ENCODE results near the gene AVPR1B. TPM values are rescaled to one million over a fixed set of nuclear protein-coding genes. Genes with fewer than 3 reads are reported as not detected.

Gene AVPR1B
- total RNA-seq, 1 experiment from 2014 or later: not detected

GRCh38 chr1:206115791-206116190, 1.4 kb downstream of the AVPR1B start:
- no TSS peak for BruUV-seq (replicated peaks)
- intact Hi-C loops (cut with micrococcal nuclease; ENCODE audit: unreplicated experiment) (no loop called here), in situ Hi-C loops (cut with HindIII; ENCODE audit: low pct_unique_long_range_greater_than_20kb, low sequenced_read_pairs) (no loop called here)
- Histone ChIP-seq H3K27ac (ENCODE audit: low read length) (no peak overlapping the region), H3K4me3 (ENCODE audit: low read depth in 2 of 2, low read length in 2 of 2) (no peak overlapping the region), H3K27me3 (ENCODE audit: control insufficient read depth, insufficient read depth, low read length) (peaks cover 15% of the 10 kb centered on the region), H3K9me3 (ENCODE audit: control insufficient read depth, insufficient read depth, low read depth, low read length) (peaks cover 3% of the 10 kb centered on the region), H3K4me1 (ENCODE audit: control insufficient read depth, insufficient read depth, low read length) (peaks cover 4% of the 10 kb centered on the region; the same call in 1 of the 2 replicates), H3K36me3 (ENCODE audit: control insufficient read depth, insufficient read depth, low read length) (no peaks in the 10 kb centered on the region)
- DNase-seq (ENCODE audit: low read depth, low spot score) (no peak), ATAC-seq (no peak)
- ChIA-PET POLR2A (no interaction called here), CTCF (interaction anchor here (0.6 kb wide), 1 partner anchor 133 kb away, joined by 3 read pairs; no protein-coding TSS in a partner anchor)
- TF ChIP-seq TCF7L2 (IDR thresholded peaks at IDR 0.05; ENCODE audit: low read depth, low read length): no peak
- TF ChIP-seq SIN3A (IDR thresholded peaks at IDR 0.05; ENCODE audit: borderline replicate concordance, insufficient read depth, low read depth, low read length): no peak
- no peak for TF ChIP-seq REST (IDR thresholded peaks at IDR 0.05; ENCODE audit: insufficient read depth in 1 of 2, low read depth in 2 of 2, low read length in 1 of 2)
- no peak for TF ChIP-seq POLR2AphosphoS5 (IDR thresholded peaks at IDR 0.05; ENCODE audit: low read depth, low read length)
- no peak for TF ChIP-seq CTCF (IDR thresholded peaks at IDR 0.05)

- DNase-seq (ENCODE audit: low read depth, low spot score) (no peak), ATAC-seq (no peak)
- TF ChIP-seq CTCF (IDR thresholded peaks at IDR 0.05) (no peak), TCF7L2 (IDR thresholded peaks at IDR 0.05; ENCODE audit: low read depth, low read length) (no peak), REST (IDR thresholded peaks at IDR 0.05; ENCODE audit: insufficient read depth in 1 of 2, low read depth in 2 of 2, low read length in 1 of 2) (no peak), POLR2AphosphoS5 (IDR thresholded peaks at IDR 0.05; ENCODE audit: low read depth, low read length) (no peak), SIN3A (IDR thresholded peaks at IDR 0.05; ENCODE audit: borderline replicate concordance, insufficient read depth, low read depth, low read length) (no peak)
- no peaks in the 10 kb centered on the region for H3K36me3 ChIP-seq (ENCODE audit: control insufficient read depth, insufficient read depth, low read length)
- POLR2A ChIA-PET: no interaction called here
- in situ Hi-C loops (cut with HindIII; ENCODE audit: low pct_unique_long_range_greater_than_20kb, low sequenced_read_pairs): no loop called here
- no peak overlapping the region for H3K27ac ChIP-seq (ENCODE audit: low read length)
- CTCF ChIA-PET: interaction anchor here (0.6 kb wide), 1 partner anchor 132 kb away, joined by 3 read pairs; no protein-coding TSS in a partner anchor
- no peaks in the 10 kb centered on the region for H3K9me3 ChIP-seq (ENCODE audit: control insufficient read depth, insufficient read depth, low read depth, low read length)
- peaks cover 11% of the 10 kb centered on the region for H3K27me3 ChIP-seq (ENCODE audit: control insufficient read depth, insufficient read depth, low read length)
- no TSS peak for BruUV-seq (replicated peaks)
- H3K4me1 ChIP-seq (ENCODE audit: control insufficient read depth, insufficient read depth, low read length): peaks cover 4% of the 10 kb centered on the region; the same call in 1 of the 2 replicates
- intact Hi-C loops (cut with micrococcal nuclease; ENCODE audit: unreplicated experiment): no loop called here
- H3K4me3 ChIP-seq (ENCODE audit: low read depth in 2 of 2, low read length in 2 of 2): no peak overlapping the region
These were observed 2.2 kb downstream of the AVPR1B start for GRCh38 chr1:206114692-206115640.
